Upper lobe of right lung (tissue), 1 donor: ENCODE results near the gene CNGA3. TPM values are rescaled to one million over a fixed set of nuclear protein-coding genes. Genes with fewer than 3 reads are reported as not detected.
"Not testable (repeated sequence)": the region's sequence is repeated elsewhere in the genome, so short reads cannot be mapped to it uniquely, and the experiment has no call there.

ENCODE experiments used
- ATAC-seq: fragments of 200-7000 bp; cut with Tn5 transposase; one replicate; pipeline ENCODE4 v1.9.1; 2020; ENCODE audit warnings: mild to moderate bottlenecking, moderate library complexity
- DNase-seq: peaks from one replicate; pipeline ENCODE4 v3.0.0-alpha.2; 2020
- H3K27ac ChIP-seq: fragments of 200-600 bp; one replicate; pipeline ENCODE4 v1.8.0; 2022
- H3K27me3 ChIP-seq: fragments of 200-600 bp; one replicate; pipeline ENCODE4 v1.8.0; 2022; ENCODE audit warnings: mild to moderate bottlenecking
- H3K36me3 ChIP-seq: fragments of 200-600 bp; one replicate; pipeline ENCODE4 v1.8.0; 2022
- H3K4me1 ChIP-seq: fragments of 200-600 bp; one replicate; pipeline ENCODE4 v1.8.0; 2022
- H3K4me3 ChIP-seq: fragments of 200-600 bp; one replicate; pipeline ENCODE4 v1.8.0; 2022; ENCODE audit warnings: mild to moderate bottlenecking
- H3K9me3 ChIP-seq: fragments of 200-600 bp; one replicate; pipeline ENCODE4 v1.8.0; 2022
- intact Hi-C: fragments of 100-400 bp; cut with DNase I; formaldehyde crosslinking; loops from one replicate; pipeline ENCODE4 v1.11.0; 2022
- total RNA-seq: library from RNA; stranded (reverse); fragmentation: NEBNext Ultra II Directional; extraction: Animal tissue kit (Norgen Biotek cat#: 25700); gene quantifications from one replicate; pipeline ENCODE4 v1.2.1, GENCODE V29; 2021
- TF ChIP-seq, protein P1 (sequence below): fragments of 200-600 bp; IDR thresholded peaks from one replicate; pipeline ENCODE4 v1.8.0; 2022; ENCODE audit warnings: antibody characterized with exemption
- donor health status: DM: no; HTN: yes; CAD: no; lungs with severe emphysema.

Gene CNGA3
- total RNA-seq, 1 donor from 2014 or later: 0.17 TPM

DNA sequence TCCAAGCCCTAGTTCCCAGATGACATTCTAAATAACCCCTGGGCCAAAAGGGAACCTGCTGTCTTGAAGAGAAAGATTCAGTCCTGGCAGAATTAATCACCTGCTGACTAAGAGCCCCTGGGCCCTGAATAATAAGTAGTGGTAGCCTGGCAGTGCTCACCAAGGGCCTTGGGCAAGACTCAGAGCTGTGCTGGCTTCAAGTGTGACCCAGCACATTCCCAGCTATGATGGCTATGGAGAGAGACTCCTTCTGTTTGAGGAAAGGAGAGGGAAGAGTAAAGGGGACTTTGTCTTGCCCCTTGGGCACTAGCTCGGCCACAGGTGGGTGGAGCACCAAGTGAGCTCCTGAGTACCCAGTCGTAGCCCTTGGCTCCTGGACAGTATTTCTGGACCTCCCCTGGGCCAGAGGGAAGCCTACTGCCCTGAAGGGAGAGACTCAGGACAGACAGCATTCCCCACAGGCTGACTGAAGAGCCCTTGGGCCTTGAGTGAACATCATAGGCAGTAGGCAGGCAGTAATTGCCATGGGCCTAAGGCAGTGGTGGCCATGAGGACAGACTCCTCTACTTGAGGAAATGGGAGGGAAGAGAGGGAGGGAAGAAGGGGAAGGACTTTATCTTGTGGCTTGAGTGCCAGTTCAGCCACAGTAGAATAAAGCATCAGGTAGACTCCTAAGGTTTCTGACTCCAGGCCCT is 58.4 kb downstream of the CNGA3 start:
- Histone ChIP-seq H3K9me3 (no peaks in the 10 kb centered on the region), H3K27ac (no peak overlapping the region), H3K27me3 (peaks cover 2% of the 10 kb centered on the region), H3K36me3 (no peaks in the 10 kb centered on the region), H3K4me1 (no peaks in the 10 kb centered on the region), H3K4me3 (no peak overlapping the region)
- TF ChIP-seq, protein P1, sequence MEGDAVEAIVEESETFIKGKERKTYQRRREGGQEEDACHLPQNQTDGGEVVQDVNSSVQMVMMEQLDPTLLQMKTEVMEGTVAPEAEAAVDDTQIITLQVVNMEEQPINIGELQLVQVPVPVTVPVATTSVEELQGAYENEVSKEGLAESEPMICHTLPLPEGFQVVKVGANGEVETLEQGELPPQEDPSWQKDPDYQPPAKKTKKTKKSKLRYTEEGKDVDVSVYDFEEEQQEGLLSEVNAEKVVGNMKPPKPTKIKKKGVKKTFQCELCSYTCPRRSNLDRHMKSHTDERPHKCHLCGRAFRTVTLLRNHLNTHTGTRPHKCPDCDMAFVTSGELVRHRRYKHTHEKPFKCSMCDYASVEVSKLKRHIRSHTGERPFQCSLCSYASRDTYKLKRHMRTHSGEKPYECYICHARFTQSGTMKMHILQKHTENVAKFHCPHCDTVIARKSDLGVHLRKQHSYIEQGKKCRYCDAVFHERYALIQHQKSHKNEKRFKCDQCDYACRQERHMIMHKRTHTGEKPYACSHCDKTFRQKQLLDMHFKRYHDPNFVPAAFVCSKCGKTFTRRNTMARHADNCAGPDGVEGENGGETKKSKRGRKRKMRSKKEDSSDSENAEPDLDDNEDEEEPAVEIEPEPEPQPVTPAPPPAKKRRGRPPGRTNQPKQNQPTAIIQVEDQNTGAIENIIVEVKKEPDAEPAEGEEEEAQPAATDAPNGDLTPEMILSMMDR: no peak
- intact Hi-C loops: no loop called here
- ATAC-seq (no peak), DNase-seq (no peak)

DNA sequence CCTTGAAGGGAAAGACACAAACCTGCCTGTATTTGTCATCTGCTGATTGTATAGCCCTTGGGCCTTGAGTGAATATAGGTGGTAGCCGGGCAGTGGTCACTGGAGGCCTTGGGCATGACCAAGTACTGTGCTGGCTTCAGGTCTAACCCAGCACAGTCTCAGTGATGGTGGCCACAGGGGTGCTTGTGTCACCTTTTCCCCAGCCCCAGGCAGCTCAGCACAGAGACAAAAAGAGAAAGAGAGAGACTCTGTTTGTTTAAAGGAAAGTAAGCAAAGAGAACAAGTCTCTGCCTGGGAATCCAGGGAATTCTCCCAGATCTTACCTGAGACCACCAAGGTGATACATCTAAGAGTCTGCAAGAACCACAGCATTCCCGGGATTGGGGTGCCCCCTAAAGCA is 59.0 kb downstream of the CNGA3 start:
- DNase-seq (no peak), ATAC-seq (no peak)
- Histone ChIP-seq H3K27me3 (no peaks in the 10 kb centered on the region), H3K4me1 (no peaks in the 10 kb centered on the region), H3K36me3 (no peaks in the 10 kb centered on the region), H3K9me3 (no peaks in the 10 kb centered on the region), H3K4me3 (no peak overlapping the region), H3K27ac (no peak overlapping the region)
- TF ChIP-seq, protein P1: no peak
- intact Hi-C loops: no loop called here

GRCh38 chr2:98408155-98408554 is 61.9 kb downstream of the CNGA3 start:
- TF ChIP-seq, protein P1: no peak
- Histone ChIP-seq H3K27ac (no peak overlapping the region), H3K27me3 (no peaks in the 10 kb centered on the region), H3K4me1 (no peaks in the 10 kb centered on the region), H3K9me3 (no peaks in the 10 kb centered on the region), H3K36me3 (no peaks in the 10 kb centered on the region), H3K4me3 (no peak overlapping the region)
- DNase-seq (no peak), ATAC-seq (no peak)
- intact Hi-C loops: no loop called here

GRCh38 chr2:98412751-98413458 is 66.6 kb downstream of the CNGA3 start:
- Histone ChIP-seq H3K9me3 (no peaks in the 10 kb centered on the region), H3K4me3 (no peak overlapping the region), H3K36me3 (no peaks in the 10 kb centered on the region), H3K27me3 (no peaks in the 10 kb centered on the region), H3K27ac (no peak overlapping the region), H3K4me1 (no peaks in the 10 kb centered on the region)
- TF ChIP-seq, protein P1: peak; percentile 69
- intact Hi-C loops: no loop called here
- ATAC-seq: peak; percentile 91
- DNase-seq: no peak

GRCh38 chr2:98414246-98414645 is 68.0 kb downstream of the CNGA3 start:
- H3K9me3 ChIP-seq, H3K4me3 ChIP-seq, intact Hi-C loops, H3K36me3 ChIP-seq, H3K27ac ChIP-seq, DNase-seq, H3K4me1 ChIP-seq, H3K27me3 ChIP-seq, ATAC-seq: not testable (repeated sequence)

GRCh38 chr2:98415719-98416248 is 69.5 kb downstream of the CNGA3 start:
- H3K36me3 ChIP-seq, H3K9me3 ChIP-seq, DNase-seq, H3K4me1 ChIP-seq, intact Hi-C loops, H3K27me3 ChIP-seq, H3K4me3 ChIP-seq, ATAC-seq, H3K27ac ChIP-seq: not testable (repeated sequence)
